Amniotic stem cell (primary cell): ENCODE results near the gene AOPEP.

Experiments
- DNase-seq: peaks from one replicate; lab custom pipeline; 2025; lab: John Stamatoyannopoulos, UW

The AOPEP gene

DNA sequence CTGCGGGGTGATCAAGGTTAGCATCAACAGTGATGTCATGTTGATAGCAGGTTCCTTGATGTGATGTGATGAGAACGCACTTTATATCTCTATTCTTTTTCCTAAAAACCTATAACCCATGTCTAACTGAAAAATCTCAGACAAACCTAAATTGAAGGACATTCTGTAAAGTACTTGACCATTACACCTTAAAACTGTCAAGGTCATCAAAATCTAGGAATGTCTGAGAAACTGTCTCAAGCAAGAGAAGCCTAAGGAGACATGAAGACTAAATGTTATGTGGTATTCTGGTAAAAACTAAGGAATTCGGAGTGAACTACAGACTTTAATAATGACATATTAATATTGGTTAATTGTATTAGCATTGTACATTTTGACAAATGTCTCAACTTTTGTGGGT lies 170.0 kb downstream of the AOPEP start:
- DNase-seq: no peak

DNA sequence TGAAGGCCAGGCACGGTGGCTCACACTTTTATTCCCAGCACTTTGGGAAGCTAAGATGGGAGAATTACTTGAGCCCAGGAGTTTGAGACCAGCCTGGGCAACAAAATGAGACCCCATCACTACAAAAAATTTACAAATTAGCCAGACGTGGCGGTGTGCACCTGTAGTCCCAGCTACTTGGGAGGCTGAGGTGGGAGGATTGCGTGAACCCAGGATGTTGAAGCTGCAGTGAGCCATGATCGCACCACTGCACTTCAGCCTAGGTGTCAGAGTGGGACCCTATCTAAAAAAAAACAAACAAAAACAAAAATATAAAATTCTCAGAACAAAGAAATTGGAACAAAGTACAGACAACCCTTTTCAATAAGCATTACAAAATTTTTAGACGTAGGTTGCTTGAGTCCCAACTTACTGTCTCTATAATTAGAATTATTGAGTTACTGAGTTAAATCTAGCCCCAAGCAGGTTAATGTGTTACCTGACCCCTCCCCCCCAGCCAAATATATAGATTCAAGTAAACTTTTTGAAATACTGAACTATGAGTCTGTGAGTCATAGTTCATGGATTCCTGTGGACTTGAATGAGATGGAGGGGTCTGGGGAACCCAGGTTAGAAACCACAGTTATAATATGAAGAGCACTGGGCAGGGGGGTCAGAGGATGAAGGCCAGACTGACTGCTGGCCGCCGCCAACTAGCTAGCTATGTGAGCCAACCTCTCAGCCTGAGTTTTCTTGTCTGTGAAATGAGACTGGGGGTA lies 173.1 kb downstream of the AOPEP start:
- no peak for DNase-seq

DNA sequence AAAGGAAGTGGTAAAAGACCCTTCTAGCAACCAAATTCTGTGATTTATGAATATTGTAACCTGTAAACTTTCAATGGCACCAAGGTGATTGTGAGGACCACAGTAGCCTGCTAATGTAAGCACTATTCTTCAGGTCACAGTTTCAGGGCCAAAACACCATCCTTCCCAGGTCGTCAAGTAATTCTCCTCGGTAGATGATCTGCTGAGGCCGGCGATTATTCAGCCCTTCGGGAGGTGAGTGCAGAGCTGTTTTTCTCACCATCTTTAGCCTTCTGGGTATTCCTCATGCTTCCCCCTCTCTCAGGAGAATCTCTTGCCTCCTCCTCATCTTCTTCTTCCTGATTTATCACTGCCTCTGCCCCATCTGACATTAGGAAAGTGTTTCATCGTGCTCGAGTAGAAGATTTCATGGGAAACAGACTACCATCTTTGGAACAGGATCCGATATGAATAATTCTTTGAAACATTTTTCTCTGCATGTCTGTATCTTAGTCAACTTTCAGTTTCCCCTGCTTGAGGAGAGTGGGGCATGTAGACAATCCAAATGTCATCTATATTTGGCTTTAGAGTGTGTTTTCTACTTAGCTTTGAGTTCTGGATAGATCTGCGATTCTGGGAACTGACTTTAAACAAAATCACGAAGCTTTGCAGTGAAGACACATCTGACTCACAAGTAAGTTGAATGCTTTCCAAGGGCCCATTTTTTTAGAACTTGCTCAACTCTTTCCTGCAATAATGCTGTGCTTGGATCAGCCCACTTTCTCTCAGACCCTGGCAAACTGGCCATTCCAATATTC lies 173.9 kb downstream of the AOPEP start:
- DNase-seq: peak; percentile 86

DNA sequence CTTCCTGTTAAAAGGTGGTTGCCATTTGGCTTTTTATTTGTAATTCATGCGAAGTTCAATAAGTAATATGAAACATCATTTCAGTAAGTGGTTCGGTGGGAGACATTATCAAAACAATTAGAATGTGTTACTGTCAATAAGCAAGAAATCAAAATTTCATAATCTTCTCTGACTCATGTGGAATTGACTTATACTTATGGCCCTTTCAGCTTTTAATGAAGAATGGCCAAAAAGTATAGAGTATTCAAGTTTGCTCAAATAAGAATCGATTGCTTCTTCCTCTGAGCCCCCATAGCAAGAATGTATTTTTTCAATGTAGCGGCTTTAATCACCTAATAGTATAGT lies 174.5 kb downstream of the AOPEP start:
- no peak for DNase-seq

DNA sequence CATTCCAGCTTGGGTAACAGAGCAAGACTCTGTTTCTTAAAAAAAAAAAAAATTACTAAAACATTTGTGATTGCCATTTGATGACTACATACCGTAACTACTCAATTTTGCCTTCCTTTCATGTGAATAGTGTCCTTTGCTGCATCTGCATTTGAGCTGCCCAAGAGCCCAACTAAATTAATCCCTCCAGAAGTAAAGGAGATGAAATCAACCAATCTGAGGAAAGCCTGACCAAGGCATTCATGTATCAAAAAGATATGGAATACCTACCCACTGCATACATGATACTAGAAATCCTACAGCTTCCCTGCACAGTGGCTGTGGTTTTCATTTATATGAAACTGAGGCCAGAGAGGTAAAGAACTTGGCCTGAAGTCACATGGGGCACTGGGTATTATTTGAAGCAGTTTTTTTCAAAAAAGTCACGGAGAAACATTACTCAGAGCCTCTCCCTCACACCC lies 177.5 kb downstream of the AOPEP start:
- DNase-seq: peak; percentile 49

DNA sequence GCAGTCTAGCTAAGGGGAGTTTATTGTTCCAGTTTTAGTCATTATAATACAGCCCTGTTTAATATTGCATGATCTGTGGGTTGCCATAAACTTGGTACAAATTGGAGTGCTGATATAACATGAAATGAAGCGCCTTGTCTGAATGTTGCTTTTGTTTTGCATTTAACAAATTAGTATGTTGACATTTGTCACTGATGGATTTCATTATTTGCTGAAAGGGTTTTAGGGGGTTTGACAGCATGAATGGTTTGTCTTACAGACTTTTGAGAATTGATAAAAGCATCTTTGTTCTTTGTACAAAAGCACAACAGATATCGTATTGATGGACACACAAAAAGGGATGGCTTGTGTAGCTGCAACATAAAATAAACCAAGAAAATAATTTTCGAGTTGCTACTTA lies 178.3 kb downstream of the AOPEP start:
- no peak for DNase-seq

DNA sequence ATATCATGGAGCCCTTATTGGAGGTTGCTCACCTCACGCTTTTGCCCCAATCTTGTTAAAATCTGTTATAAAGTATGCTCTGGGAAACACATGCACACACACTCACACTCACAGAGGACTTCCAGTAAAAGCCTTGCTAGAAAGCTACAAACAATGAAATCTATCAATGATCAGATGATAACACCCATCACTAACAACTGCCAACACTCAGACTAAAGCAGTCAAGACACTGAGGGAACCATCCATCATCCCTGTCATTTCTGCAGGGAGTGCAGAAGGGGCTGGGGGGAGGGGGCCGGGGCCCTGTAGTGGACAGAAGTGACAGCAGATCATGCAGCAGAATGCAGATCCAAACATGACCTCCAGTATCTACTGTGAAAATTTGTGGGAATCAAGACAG lies 179.1 kb downstream of the AOPEP start:
- no peak for DNase-seq

DNA sequence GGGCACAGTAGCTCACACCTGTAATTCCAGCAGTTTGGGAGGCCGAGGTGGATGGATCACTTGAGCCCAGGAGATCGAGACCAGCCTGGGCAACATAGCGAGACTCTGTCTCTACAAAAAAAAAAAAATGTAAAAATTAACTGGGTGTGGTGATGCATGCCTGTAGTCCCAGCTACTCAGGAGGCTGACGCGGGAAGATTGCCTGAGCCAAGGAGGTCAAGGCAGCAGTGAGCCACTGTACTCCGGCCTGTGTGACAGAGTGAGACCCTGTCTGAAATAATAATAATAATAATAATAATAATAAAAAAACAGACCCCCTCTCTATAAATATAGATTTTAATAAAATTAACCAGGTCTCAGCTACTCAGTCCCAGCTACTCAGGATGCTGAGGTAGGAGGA lies 179.7 kb downstream of the AOPEP start:
- DNase-seq: no peak

DNA sequence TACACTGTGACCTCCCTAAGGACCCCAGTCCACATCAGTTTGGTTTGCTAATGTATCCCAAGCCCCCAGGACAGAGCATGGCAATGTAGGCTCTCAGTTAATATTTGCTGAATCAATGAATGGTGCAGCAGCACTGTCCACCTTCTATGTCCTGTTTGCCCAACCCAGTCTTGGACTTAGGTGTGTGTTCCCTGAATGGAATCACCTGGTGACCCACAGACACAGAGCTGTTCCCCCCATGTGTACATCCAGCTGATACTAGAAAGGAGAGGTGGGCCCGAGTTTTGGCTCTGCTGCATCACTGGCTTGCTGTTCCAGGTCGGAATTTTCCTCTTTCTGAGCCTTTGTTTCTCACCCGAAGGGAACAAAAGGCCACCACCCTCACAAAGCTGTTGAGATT lies 180.2 kb downstream of the AOPEP start:
- no peak for DNase-seq

DNA sequence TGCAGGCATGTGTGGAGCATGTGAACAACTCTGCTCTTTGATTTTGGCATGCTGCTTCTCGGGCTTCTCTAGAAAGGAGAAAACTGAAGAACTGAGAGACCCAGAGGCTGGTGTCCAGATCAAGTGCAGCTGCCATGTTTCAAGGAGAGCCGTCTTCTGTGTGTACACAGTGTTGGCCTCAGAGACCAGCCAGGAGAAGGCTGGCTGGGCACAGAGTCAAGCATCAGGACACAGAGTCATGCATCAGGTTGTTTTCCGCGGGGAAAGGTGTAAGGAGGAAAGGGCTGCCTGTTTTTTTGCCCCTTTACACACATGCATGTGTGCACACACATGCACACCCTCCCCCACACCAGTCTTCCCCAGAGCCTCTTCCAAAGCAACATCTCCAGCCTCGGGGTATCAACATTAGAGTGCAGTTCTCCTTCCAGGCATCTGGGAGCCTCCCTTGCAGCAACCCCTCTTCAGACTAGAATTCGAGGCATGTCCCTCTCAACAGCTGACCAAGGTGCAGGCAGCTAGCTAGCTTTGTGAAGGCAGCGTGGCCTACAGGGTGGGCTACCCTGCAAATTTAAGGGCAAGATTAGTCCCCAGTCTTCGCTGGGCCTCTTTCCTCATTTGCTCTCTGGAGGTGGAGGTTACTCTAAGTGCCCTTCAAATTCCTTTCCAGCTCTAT lies 180.9 kb downstream of the AOPEP start:
- DNase-seq: no peak

DNA sequence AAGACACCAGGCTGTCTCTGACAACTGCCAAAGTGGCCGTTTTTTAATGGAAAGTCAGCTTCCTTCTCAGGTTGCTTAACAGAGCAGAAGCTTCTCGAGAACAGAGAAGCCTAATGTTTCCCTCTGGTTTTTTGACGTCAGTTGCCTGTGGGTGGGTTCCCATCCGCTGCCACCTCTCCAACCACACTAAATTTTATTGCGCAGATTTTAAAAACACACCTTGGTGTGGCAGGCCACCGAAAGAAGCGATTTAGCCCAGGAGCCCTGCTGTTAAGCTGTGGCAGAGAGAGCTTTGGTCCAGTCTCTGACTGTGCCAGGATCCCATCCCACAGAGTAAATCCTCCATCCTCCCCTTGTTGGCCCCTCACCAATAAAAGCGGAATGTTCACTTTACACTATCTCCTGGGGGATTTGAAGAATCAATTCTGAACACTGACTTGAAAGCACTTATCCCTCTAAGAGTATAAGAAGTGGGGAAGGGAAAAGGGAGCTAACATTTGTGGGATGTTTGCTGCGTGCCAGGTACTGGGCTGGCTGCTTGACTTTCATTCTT lies 181.6 kb downstream of the AOPEP start:
- no peak for DNase-seq

DNA sequence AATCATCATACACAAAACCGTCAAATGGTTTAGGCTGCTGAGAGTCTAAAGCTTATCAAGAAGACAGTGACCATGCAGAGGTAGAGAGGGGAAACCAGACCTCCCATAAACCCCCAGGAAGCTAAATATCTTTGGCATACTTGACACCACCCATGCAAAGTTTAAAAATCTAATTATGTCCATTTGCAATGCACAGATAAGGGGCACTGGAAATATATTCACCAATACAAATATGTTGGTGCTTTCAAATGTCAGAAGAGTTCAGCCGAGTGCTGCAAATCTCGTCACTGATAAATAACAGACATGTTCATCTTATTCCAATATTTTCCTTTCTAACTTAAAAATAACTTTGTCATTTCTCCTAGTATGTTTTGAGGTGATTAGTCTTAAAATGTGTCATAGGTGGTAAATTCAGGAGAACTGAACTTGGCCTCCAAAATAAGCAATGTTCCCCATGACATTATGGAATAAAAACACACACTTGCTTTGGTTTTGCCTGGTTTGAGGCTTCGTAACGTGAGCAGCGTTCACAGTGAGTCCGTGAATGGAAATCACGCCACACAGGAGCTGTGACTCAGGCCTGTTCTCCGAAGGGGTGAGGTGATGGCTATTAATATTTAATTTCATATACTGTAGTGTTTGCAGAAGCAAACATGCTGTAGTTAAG lies 182.2 kb downstream of the AOPEP start:
- no peak for DNase-seq

DNA sequence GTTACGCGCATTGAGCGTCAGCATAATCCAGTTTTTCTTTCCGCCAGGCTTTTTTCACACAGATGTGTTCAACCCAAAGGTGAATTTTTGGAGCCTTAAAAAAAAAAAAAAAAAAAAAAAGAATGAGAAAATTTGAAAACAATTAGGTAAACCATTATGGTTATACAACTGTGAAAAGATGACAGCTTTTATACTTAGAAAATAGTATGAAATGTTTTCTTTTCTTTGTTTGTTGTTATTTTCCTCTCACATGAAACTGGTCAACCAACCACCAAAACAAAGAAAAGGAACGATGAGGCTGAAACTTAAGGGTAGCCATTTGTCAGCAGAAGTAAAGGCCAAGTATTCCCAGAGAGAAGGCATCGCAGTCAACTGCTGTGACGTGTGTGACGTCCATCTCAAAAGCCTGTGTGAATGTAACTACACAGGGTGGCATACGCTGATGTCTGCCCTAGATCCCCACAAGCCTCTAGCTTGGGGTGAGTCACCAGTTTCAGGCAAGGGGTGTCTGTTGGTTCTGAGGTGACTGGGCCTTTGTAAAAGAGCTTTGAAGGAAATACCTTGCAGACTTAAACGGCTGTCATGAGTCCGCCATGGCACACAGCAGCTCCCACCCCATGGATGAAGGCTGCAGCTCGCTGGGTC lies 182.9 kb downstream of the AOPEP start:
- DNase-seq: no peak

DNA sequence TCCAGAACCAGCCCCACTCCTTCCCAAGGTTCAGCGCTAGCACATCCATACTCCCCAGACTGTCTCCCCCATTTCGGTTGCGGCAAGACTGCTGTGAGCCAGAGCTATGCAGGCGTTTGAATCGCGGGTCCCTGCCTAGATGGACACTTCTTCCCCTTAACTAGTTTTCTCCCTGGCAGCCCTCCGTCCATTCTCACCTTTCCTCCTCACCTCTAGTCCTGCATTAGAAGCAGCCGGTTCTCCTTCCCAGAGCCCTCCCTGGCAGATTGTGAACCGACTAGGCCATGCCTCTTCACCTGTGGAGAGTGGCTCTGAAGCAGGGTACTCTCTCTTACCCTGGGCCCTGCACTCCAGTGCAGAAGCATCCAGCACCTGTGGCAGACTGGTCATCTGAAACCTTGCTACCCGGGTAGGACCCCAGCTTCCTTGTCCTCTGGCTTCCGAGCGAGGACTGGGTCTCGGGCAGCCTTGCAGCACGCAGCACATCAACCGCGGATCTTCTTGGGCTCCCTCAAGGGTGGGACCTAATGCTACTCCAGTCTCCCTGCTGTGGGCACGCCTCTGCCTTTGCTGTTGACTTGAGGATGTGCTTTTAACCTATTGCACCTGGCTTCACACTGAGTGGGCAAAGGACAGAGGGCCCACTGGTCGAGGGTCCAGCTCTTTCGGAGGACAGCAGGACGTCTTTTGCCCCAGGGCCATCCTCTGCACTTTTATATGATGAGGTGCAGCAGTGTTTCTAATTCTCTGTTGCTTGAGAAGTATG lies 183.6 kb downstream of the AOPEP start:
- no peak for DNase-seq

DNA sequence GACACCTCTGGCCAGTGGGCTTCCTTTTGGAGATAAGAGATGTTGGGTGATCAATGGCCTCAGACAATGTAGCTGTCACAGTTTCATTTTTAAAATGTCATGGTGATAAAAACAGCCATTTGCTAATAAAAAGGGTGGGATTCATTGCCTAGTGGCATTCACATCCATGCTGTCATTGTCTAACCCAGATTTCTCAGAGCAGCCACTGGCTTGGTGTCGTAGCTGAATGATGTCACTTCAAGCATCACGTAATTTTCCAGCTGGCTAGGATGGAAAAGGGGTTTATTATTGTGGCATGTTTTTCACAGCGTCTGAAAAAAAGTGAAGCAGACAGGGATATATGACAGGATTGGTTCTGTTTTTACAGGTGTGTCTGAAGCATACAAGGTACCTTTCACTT lies 184.7 kb downstream of the AOPEP start:
- no peak for DNase-seq

DNA sequence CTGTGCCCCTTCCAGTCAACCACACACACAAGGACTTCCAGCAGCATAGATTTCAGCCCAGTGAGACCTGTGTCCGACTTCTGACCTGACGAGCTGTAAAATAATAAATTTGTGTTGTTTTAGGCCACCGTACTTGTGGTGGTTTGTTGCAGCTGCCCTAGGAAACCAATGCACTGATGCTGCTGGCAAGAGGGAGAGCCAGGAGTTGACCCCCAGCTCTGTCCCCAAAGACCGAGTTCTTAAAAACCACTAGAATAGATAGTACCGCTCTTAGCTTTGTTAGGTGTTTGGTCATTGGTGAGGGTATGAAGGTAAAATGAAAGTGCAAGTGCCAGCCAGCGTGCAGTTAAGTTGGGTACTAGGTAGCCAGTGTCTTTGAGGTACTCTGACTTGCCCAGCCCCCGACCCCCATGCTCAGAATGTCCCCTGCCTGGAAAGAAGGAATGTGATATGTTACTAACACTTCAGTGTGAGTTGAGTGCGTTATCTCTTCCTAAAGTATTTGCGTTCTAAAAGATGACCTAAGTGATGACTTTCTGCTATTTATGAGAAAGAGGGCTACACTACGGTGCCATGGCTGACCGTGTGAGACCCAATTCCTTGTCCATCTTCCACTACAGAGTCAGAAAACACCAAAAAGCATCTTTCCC lies 185.6 kb downstream of the AOPEP start:
- DNase-seq: no peak

DNA sequence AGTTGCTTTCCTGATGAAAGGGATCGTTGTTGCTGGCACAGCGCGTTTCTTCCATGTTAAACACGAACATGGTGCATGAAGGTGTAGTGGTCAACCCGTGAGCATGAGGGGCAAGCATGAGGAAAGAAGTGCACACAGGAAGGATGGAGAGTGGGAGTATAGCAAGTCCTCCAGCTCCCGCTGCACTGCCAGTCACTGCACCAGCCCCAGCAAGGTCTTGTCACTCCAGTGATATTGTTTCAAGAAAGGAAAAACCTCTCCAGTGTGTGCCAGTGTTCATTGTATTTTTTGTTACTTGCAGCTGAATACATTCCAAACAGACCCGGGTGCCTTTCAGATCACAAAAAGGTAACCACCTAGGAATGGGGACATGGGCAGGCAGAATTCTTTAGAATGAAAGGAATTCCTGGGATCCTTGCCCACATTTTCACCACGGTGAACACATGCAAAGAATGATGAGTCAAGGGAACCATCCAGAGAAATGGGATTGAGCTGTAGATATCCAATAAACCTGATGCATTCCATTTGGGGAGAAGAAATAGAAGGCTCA lies 186.3 kb downstream of the AOPEP start:
- DNase-seq: peak; percentile 71

DNA sequence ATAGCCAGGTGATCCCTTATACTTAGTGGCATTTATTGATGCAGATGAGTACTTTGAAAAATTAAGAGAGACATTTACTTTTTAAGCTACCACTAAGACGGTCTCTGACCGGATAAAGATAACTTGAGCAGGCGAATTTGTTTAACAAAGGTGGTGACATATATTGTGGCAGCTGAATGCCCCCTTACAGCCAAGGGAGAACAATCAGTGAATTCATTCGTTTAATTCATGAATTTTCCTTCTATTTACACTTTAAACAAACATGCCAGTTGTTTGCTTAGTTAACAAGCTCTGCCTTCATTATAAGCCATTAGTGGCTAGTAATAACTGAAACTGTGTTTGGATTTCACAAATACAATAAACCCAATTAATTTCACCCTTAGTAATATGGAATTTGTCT lies 187.1 kb downstream of the AOPEP start:
- DNase-seq: no peak

DNA sequence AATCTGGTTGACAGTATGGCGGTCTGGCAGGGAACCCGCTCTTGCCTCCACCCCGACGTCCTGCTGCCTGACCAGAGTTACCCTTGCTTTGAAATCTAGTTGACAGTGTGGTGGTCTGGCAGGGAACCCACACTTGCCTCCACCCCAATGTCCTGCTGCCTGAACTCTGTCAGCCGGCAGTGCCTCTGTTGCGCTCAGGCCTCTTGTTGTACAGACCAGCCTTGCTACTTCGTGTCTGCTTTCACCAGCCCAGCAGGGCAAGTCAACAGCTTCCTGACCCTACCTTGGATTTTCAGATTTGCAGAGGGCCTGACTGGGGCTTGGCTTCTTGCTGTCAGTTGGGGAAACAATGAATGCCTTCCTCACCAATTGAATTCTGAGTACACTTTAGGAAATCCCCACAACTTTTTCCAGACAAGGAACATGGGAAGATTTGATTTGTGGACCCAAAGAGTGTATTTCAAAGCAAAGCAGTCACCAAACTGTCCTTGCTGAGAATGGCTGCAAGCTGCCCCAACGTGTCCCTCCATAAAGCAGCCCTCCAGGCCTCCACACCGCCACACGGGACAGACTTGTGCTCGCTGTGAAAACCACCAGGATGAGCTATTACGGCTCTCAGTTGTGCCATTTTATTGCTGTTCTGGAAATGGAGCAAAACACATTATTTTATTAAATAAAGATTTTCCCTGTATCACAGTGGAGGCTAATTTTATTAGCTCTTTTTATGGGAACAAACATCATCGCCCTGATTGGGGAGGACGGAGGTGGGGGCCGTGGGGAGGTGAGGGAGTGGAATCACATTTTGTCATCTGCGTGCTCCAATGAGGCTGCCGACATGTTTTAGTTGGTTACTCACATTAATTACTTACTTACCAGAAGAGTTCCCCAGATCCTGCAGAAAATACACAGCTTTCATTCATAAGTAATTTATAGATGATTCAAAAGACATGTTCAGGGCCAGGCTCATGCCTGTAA lies 189.3 kb downstream of the AOPEP start:
- DNase-seq: no peak
